Natural killer cell (primary cell): ENCODE measurements around the gene MFSD11. TPM values are rescaled to one million over a fixed set of nuclear protein-coding genes. Genes with fewer than 3 reads are reported as not detected.

Source experiments
- ATAC-seq, 3 donors: fragments of 150-1000 bp in 2 of 3; fragments of 200-7000 bp in 1 of 3; cut with Tn5 transposase; 1 replicate in 1 of 3; 2 replicates in 2 of 3; pipeline ENCODE4 v1.10.0; 2021; ENCODE audit warnings: mild to moderate bottlenecking in 2 of 3, moderate library complexity in 2 of 3
- DNase-seq, 2 donors: peaks; one replicate each; pipeline versions ENCODE4 v3.0.0 to v3.0.0-alpha.2; 2013 to 2021; ENCODE audit warnings: mixed read lengths in 1 of 2
- H3K27ac ChIP-seq: one replicate; pipeline ENCODE4 v1.5.1; 2013; ENCODE audit warnings: mild to moderate bottlenecking, low read length
- H3K27me3 ChIP-seq: one replicate; pipeline ENCODE4 v1.6.1; 2013; ENCODE audit warnings: low read length; ENCODE audit not compliant: control insufficient read depth, insufficient read depth
- H3K36me3 ChIP-seq: one replicate; pipeline ENCODE4 v1.6.1; 2013; ENCODE audit warnings: low read length; ENCODE audit not compliant: control insufficient read depth, insufficient read depth
- H3K4me1 ChIP-seq: one replicate; pipeline ENCODE4 v1.6.1; 2013; ENCODE audit warnings: low read length; ENCODE audit not compliant: control insufficient read depth, insufficient read depth
- H3K4me3 ChIP-seq: one replicate; pipeline ENCODE4 v1.5.1; 2013; ENCODE audit warnings: low read length
- H3K9me3 ChIP-seq: one replicate; pipeline ENCODE4 v1.6.1; 2013; ENCODE audit warnings: low read length; ENCODE audit not compliant: control insufficient read depth, insufficient read depth
- H3K27ac Mint-ChIP-seq, 2 donors: one replicate each; pipeline ENCODE4 v1.8.0; 2022; ENCODE audit warnings: mild to moderate bottlenecking in 2 of 2, mixed read lengths in 2 of 2, moderate library complexity in 1 of 2
- H3K27me3 Mint-ChIP-seq, 2 donors: one replicate each; pipeline ENCODE4 v1.8.0; 2022; ENCODE audit warnings: low read depth in 2 of 2, mixed read lengths in 2 of 2
- H3K36me3 Mint-ChIP-seq: one replicate; pipeline ENCODE4 v1.8.0; 2022; ENCODE audit warnings: mixed read lengths
- H3K4me1 Mint-ChIP-seq, 2 donors: one replicate each; pipeline ENCODE4 v1.8.0; 2022; ENCODE audit warnings: mixed read lengths in 2 of 2
- H3K4me3 Mint-ChIP-seq: one replicate; pipeline ENCODE4 v1.8.0; 2022; ENCODE audit warnings: mild to moderate bottlenecking, moderate library complexity, mixed read lengths
- H3K9me3 Mint-ChIP-seq, 2 donors: one replicate each; pipeline ENCODE4 v1.8.0; 2022; ENCODE audit warnings: mixed read lengths in 2 of 2
- whole genome bisulfite sequencing: methylation state at CpG from one replicate; pipeline ENCODE4 v1.1.7; 2013; ENCODE audit warnings: missing lambda C conversion rate; ENCODE audit not compliant: insufficient coverage; 5-methylcytosine and 5-hydroxymethylcytosine counted together
- intact Hi-C: fragments of 100-400 bp; cut with micrococcal nuclease; formaldehyde crosslinking; loops from one replicate; pipeline ENCODE4 v1.14.2; 2022
- total RNA-seq, 4 donors: library from RNA; stranded (reverse); fragments of 120-200 nt in 1 of 4; gene quantifications; one replicate each; pipeline versions ENCODE4 v1.2.3 to v1.2.4, GENCODE V29; 2013 to 2022
- TF ChIP-seq, protein P1 (sequence below): fragments of 200-600 bp; IDR thresholded peaks from one replicate; pipeline ENCODE4 v1.8.0; 2022; ENCODE audit warnings: antibody characterized with exemption

The MFSD11 gene
- total RNA-seq, 3 donors from 2014 or later (not counting 1 experiment from before 2014, with no cell fraction given) = 32.7 to 44.0 (median 33.9) TPM

DNA sequence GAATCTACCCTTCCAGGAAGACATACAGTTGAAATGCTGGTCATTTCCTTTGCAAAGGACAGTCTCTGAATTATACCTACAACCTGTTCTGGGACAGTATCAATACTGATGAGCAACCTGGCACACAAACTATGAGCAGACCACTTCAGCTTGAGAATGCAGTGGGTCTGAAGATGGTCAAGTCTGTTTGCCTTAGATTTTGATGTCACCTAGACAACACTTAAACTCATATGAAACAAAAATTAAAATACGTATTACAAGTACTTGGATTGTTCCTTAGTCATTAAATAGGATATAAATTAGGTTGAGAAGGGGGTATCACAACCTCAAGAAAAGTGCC, 4.3 kb upstream of the MFSD11 start:
- H3K4me3 ChIP-seq = no peak overlapping the region
- H3K27ac Mint-ChIP-seq = peak overlapping the region; percentile 99 to 100
- peaks cover 29% of the 10 kb centered on the region for H3K36me3 Mint-ChIP-seq
- peak in 1 of 2 donors; percentile 23 for DNase-seq
- H3K9me3 Mint-ChIP-seq = no peaks in the 10 kb centered on the region
- H3K4me1 ChIP-seq = peaks cover 31% of the 10 kb centered on the region
- H3K9me3 ChIP-seq = no peaks in the 10 kb centered on the region
- H3K27ac ChIP-seq = no peak overlapping the region
- no CpG with 5 or more reads among the region's 1 CpG for WGBS
- TF ChIP-seq, protein P1, sequence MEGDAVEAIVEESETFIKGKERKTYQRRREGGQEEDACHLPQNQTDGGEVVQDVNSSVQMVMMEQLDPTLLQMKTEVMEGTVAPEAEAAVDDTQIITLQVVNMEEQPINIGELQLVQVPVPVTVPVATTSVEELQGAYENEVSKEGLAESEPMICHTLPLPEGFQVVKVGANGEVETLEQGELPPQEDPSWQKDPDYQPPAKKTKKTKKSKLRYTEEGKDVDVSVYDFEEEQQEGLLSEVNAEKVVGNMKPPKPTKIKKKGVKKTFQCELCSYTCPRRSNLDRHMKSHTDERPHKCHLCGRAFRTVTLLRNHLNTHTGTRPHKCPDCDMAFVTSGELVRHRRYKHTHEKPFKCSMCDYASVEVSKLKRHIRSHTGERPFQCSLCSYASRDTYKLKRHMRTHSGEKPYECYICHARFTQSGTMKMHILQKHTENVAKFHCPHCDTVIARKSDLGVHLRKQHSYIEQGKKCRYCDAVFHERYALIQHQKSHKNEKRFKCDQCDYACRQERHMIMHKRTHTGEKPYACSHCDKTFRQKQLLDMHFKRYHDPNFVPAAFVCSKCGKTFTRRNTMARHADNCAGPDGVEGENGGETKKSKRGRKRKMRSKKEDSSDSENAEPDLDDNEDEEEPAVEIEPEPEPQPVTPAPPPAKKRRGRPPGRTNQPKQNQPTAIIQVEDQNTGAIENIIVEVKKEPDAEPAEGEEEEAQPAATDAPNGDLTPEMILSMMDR = no peak
- H3K4me1 Mint-ChIP-seq = peaks cover 46 to 53% of the 10 kb centered on the region in 2 donors
- no peaks in the 10 kb centered on the region for H3K27me3 ChIP-seq
- peak overlapping the region; percentile 94 for H3K4me3 Mint-ChIP-seq
- intact Hi-C loops = loop anchor here (10.0 kb wide), 1 partner anchor 469 kb away; the partner anchor contains the start of gene UBALD2
- H3K27me3 Mint-ChIP-seq = no peaks in the 10 kb centered on the region
- peaks cover 55% of the 10 kb centered on the region for H3K36me3 ChIP-seq
- no peak for ATAC-seq

DNA sequence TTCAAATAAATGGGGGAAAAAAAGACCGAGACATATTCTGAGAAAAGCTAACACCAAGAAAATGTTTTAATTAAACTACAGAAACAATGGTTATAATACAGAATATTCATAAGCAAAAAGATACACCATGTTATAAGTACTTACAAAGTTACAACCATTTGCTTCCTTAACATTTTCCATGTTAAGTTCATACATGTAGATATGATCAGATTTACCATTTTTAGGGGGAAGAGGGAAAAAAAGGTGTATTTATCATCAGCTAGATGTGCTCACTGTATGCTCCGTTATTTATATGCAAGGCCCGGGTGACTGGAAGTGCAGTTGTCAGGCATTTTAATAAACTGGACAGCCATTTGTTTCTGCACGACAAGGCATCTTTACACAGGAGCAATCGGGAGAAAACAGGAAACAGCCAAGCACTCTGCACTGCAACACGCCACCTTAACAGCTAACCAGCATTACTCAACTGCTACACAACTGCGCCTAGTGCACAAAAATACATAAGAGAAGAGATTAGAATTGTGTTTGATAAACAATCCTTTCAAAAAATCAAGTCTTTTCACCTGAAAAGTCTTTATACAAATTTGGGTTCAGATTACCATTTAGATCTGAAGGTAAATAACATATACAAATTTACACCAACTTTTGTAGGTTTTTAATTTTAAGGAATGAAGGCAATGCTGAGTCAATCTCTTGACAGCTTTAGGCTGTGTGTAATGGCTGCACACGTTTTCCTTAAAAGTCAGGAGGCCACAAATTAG, 3.7 kb upstream of the MFSD11 start:
- H3K27me3 ChIP-seq = no peaks in the 10 kb centered on the region
- intact Hi-C loops = loop anchor here (10.0 kb wide), 1 partner anchor 469 kb away; the partner anchor contains the start of gene UBALD2
- WGBS = 12% methylated on average over 5 of the region's 8 CpGs
- Mint-ChIP-seq H3K36me3 (peaks cover 29% of the 10 kb centered on the region), H3K4me1 (peaks cover 53 to 60% of the 10 kb centered on the region in 2 donors), H3K4me3 (peak overlapping the region; percentile 94), H3K27ac (peak overlapping the region; percentile 99 to 100), H3K9me3 (no peaks in the 10 kb centered on the region), H3K27me3 (no peaks in the 10 kb centered on the region)
- no peak overlapping the region for H3K4me3 ChIP-seq
- TF ChIP-seq, protein P1 = no peak
- peaks cover 55% of the 10 kb centered on the region for H3K36me3 ChIP-seq
- H3K4me1 ChIP-seq = peaks cover 26% of the 10 kb centered on the region
- H3K9me3 ChIP-seq = no peaks in the 10 kb centered on the region
- no peak for ATAC-seq
- H3K27ac ChIP-seq = peak overlapping the region; percentile 98
- DNase-seq = peak in 1 of 2 donors; percentile 48

DNA sequence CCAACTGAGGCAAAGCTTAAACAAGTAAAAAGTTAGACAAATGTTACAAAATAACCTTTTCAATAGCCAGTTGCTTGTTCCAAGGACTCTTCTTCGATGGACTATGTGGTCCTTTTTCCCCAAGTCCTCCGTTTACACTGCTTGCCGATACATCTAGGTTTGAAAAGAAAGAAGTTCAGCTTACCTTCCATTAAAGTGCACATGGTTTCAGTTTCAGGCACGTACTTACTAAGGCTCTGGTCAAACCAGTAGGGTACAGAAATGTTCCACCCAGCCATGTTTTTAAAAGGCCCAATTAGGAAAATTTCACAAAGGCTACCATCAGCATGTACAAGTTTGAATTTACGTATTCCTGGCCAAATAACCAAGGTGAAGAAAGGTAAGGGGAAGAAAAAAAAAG, 2.9 kb upstream of the MFSD11 start:
- ATAC-seq = no peak
- peaks cover 53 to 61% of the 10 kb centered on the region in 2 donors for H3K4me1 Mint-ChIP-seq
- H3K27ac Mint-ChIP-seq = peak overlapping the region; percentile 99 to 100
- H3K27me3 Mint-ChIP-seq = no peaks in the 10 kb centered on the region
- TF ChIP-seq, protein P1 = no peak
- Histone ChIP-seq H3K9me3 (no peaks in the 10 kb centered on the region), H3K27me3 (no peaks in the 10 kb centered on the region), H3K4me3 (no peak overlapping the region), H3K27ac (peak overlapping the region; percentile 98), H3K36me3 (peaks cover 53% of the 10 kb centered on the region), H3K4me1 (peaks cover 27% of the 10 kb centered on the region)
- intact Hi-C loops = loop anchor here (1.0 to 10.0 kb wide), 2 partner anchors 8 to 470 kb away; partner anchors contain the start of gene UBALD2
- DNase-seq = peak in 1 of 2 donors; percentile 66
- 2% methylated on average over 4 of the region's 5 CpGs for WGBS
- peak overlapping the region; percentile 94 for H3K4me3 Mint-ChIP-seq
- H3K36me3 Mint-ChIP-seq = peaks cover 29% of the 10 kb centered on the region
- no peaks in the 10 kb centered on the region for H3K9me3 Mint-ChIP-seq
